ENCODE data around the gene LNPEP.

GRCh38 chr5:97046270-97046982 is 110.5 kb downstream of the LNPEP start:
- TF ChIP-seq POLR2AphosphoS5 (IDR thresholded peaks at IDR 0.05; ENCODE audit: low read depth, low read length) (no peak), REST (IDR thresholded peaks at IDR 0.05; ENCODE audit: insufficient read depth in 1 of 2, low read depth in 2 of 2, low read length in 2 of 2) (no peak), TAF1 (IDR thresholded peaks at IDR 0.05; ENCODE audit: borderline replicate concordance, insufficient read depth, low read length) (no peak), SIN3A (IDR thresholded peaks at IDR 0.05; ENCODE audit: borderline replicate concordance, insufficient read depth, low read length) (no peak), FOXP2 (optimal IDR thresholded peaks at IDR 0.05; ENCODE audit: borderline replicate concordance, extremely low read depth, extremely low read length, insufficient read depth) (no peak)

Data from PFSK-1 (cell line).